HUDEP-2 (cell line): ENCODE measurements around the gene PDE4D.
"Not testable (repeated sequence)": the region's sequence is repeated elsewhere in the genome, so short reads cannot be mapped to it uniquely, and the experiment has no call there.

Experiments used
- DNase-seq, 76 experiments: peaks; one replicate each; lab custom pipeline; 2025; ENCODE audit not compliant: unreplicated experiment in 76 of 76; lab: John Stamatoyannopoulos, UW

Gene PDE4D

DNA sequence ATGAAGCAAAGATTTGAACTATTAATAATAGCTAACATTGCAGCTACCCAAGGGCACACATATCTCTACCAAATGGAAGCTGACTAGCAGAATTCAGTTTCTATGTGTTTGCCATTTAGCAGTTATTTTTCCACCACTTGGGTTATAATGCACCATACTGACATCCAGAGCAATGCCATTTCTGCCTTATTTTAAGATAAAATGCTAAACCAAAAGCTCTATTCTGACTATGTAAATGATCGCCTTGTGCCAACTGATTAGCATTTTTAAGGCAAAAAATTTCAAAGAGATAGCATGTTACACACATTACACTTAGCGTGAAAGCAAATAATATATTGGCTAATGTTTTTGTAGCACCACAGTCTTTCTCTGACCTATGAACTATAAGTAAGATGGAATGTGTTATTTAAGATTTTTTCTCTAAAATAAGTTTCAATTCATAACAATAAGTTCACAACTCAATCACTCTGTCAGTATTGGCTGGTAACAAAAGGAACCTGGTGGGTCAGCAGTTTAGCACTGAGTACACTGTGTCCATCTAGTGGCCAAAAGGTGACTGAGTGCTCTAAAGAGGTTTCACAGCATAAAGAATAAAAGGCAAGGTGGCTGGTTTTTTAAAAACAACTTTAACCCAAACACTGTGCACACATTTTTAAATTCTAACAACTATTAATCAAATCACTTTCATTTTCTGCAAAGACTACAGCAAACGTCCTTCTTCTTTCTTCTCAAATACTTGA lies 443.5 kb downstream of the PDE4D start:
- no peak for DNase-seq

DNA sequence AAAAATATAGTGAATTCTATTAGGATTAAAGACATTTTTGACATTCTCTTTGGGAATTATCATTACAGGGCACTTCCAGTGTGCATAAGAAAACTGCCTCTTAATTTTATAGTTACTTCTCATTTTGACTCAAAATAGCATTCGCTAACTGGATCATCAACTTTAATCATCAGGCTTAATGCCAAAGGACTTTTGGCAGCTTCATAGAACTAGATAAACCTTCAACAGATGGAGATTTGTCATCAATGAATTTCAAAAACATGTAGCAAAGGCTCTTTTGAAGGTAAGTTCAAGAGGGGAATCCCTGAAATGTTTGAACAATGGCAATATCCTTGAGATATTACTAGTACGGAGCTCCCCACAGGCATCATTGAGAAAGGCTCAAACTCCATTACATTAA lies 447.2 kb downstream of the PDE4D start:
- DNase-seq, result no peak

DNA sequence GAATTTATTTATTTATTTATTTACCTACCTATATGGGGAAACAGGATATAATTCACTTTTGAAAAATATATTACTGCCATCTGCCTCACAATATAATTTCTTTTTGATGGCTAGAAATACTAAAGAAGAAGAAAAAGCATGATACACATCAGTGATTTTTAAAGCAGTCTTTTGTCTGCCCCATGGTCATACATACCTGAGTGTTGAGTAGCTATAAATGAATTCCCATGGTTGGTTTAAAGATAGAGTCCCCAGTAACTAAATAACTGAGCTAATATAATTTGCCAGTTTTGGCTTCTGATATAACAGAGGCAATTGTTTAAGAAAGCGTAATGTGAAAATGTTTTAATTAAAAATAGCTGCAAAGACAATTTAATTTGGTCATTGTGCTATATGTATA lies 447.8 kb downstream of the PDE4D start:
- no peak for DNase-seq

DNA sequence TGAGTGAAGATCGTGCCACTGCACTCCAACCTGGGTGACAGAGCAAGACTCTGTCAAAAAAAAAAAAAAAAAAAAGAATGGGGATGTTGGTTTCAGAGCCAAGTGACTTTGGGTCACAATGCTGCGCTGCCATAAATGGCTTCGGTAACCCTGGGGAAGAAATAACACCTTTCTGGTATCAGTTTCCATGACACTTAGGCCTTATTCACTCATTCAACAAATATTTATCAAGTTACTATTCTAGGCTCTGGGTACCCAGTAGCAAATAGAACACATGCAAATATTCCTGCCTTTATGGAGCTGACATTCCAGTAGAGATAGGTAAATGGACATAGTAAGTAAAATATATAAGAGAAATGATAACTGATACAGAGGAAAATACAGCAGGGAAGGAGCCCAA lies 454.2 kb downstream of the PDE4D start:
- DNase-seq, result no peak

DNA sequence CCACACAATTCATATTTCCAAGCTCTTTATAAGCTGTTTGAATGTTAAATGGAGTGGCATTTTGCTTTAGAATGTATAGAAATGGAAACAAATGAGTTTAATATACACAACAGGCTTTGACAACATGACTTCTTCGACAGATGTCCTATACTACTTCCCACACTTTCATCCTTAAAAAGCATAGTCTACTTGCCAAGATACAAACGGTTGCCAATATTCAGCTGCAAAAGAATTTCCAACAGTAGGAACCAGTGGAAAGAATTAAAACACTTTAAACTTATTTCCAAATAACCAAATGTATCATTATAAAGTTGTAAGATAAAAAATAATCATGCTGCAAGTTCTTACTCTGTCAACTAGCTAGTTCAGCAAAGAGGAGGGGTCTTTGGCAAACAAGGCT lies 456.4 kb downstream of the PDE4D start:
- DNase-seq, result no peak

DNA sequence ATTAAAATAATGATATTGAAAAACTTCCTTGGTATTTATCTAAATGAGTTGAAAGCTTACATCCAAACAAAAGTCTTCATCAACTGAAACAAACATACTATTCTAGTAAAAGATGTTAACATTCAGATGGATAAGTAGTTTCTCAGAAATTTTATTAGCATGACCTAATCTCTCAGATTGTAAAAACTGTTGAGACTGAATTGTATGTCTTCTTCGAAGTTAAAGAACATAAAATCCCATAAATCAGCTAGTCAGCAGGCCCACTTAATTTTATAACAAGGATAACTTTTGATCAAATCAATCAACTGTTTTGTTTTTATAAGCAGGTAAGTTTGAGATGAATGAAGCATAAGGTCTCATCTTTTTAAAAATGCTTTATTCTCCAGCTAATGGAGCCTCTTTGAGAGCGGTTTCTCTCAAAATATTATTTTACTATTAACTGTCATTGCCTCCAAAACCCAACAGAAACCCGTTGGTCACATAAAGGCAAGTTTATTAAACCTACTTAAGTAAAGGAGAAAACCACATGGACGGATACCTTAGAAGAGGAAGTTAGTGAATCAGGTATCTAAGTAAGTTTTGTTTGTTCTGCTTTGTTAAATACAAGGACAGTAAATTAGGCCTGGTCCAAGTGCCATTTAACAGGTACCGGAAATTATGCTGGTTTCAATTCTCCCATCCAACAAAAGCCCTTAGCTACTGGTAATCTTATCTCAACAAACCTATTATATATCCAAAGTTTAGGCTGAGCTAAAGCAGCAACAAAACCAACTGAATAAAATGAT lies 457.0 kb downstream of the PDE4D start:
- no peak for DNase-seq

DNA sequence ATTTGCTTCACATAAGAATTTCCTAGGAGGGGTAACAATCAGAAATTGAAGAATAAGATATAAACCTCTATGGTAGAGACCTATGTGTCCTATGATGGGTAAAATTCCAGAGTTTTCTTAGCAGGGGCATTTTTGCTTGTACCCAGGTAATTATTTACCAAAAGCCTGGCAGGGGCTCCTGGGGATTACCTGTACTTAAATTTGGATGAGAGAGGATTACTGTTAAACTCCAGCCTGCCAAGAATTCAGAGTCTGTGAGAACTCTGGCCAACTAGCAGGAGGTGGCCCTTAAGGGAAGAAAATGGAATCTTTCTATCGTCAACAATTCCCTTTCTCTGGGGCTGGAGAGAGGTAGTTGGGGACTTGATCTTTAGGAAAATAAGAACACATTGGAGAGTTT lies 460.4 kb downstream of the PDE4D start:
- DNase-seq, result no peak

DNA sequence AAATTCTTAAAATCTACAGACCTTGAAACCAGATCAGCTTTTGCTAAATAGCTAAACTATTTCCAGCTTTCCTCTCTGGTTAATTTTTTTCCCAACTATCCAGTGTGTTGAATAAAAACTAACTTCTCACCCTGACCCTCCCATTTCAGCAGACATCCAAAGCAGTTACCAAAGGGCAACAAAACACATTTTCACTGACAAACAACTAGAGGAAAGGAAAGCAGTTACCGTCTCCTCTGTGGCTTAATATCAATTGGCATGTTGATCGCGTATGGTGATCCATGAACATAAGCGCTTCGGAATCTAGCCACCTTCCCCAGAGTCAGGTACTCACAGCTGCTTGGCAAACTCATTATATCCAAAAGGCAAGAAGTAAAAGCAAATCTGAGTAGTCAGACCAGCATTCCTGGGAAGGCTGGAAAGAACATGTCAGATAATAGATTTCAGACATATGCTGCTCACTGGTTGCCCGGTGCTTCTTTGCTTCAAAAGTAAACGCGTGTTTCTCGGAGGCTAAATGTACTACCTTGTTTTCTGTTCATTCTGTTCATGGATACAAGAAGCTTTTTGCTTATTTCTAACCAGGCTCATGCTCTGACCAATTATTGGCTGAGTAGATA lies 463.4 kb downstream of the PDE4D start:
- no peak for DNase-seq

DNA sequence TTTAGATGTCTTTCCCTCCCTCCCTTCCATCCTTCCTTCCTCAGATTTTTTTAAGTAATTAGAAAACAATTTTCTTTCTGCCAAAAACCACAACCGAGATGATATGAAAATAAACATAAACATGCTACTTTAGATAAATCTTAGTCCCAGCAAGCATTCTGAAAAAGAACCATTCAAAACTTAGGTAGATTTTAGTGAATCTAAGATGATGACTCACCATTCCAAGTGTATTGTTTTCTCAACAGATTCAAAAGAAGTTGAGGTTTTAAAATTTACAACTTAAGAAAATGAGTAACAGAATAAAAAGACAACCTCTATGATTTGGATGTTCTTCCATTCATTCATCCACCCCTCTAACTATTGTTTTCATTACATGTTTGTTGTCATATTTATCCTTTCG lies 465.1 kb downstream of the PDE4D start:
- no peak for DNase-seq

DNA sequence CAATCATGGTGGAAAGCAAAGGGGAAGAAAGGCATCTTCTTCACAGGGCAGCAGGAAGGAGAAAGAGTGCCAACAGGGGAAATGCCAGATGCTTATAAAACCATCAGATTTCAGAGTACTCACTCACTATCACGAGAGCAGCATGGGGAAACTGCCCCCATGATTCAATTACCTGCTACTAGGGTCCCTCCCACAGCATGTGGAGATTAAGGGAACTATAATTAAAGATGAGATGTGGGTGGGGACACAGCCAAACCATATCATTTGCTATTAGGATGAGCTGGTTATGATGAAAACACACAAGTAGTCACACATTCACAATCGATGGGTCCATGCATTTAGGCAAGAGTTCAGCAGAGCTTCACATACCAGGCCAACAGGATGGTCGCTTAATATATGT lies 469.0 kb downstream of the PDE4D start:
- no peak for DNase-seq

DNA sequence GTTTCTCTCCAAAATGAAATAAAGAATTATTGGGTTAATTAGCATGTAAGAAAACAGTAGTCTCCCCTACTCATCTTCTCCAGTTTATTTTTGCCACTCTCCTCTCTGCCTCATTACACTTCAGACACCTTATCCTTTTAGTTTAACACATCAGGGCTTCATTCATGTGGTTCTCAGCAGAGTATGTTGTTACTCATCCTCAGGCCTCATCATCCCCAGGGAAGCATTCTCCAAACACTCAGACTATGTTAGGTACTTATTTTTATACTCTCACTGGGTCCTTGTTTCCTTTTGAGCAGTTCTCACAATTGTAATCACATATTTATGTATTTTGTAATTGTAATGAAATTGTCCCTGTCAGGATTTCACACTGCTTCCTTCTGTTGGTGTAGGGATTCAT lies 470.5 kb downstream of the PDE4D start:
- DNase-seq, result no peak

DNA sequence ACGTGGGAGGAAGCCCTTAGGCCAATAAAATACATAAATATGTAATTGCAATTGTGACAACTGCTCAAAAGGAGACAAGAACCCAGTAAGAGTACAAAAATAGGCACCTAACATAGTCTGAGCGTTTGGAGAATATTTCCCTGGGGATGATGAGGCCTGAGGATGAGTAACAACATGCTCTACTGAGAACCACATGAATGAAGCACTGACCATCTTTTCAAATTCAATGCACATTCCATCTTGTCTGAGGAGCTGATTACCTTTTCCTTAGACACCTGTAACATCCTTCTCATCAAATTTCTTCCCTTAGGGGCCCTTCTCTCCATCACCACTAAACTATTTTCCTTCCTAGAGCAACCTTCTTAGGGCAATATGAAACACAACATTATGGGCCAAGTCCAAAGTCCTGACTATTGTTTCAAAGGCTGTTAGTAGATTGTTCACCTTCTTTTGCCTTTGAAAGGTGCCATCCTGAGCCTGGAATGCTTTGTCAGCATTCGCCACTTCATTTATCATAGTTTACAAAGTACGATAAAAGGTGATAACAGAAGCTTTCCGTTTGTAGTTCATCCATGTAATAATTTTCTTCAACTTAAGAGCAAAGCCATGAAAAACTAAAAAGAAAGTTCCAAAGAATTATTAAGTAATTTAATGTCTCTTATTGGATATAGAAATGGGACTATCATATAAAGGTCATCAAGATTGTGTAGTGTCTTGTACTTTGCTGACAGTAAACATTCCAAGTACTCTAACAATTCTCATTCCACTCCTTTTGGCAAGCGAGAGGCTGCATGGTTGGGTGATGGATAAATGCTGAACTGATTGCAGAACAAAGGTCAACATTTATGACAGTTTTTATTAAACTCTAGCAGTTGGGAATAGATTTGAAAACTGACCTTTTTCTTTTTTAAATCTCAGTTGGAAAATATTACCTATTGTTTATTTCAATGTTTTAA lies 471.3 kb downstream of the PDE4D start:
- DNase-seq, result no peak

DNA sequence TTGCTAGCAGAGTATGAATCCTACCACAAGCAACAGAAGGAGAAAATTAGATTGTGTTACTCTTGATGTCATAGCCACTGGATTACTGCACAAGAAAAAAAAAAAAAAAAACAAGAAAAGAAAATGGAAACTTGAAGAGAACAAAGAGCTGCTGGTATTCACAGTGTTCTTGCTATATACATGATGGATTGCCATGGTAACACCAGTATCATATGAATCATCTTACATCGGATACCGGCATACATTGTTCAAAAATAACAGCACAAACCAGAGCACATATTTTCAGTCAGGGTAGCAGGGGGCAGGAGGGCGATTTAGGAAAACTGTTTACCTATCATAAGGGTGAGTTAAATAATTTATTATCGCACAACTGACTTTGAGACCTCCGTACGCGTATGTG lies 472.9 kb downstream of the PDE4D start:
- no peak for DNase-seq

DNA sequence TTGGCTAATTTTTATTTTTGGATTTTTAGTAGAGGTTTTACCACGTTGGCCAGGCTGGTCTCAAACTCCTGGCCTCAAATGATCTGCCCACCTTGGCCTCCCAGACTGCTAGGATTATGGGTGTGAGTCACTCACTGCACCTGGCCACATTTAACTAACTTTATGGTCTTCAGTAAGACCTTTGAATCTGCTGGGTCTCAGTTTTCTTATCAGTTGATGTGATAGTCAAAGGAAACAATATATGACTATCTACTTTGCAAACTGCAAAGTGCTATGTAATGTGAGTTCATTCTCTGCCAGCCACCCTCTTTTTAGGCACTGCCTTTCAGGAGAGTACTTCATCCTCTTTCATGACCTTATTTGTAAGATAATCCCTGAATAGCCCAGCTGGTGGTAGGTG lies 474.7 kb downstream of the PDE4D start:
- DNase-seq, result no peak

DNA sequence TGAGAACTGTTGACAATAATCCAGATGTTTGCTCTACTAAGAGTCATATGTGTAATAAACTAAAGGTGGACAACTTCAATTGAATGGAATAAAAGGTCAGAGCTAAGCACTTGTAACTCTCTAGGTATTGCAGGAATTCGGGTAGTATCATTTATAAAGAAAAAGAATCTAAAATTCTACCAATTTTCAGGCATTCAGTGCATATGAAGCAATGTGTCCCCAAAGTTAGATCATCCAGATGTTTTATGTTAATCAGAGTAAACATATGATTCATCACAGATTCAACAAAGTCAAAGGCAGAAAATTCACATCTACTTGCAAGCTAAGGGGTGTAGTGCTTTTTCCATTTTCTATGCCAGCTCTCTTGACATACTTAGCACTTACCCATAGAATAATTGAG lies 477.1 kb downstream of the PDE4D start:
- no peak for DNase-seq

DNA sequence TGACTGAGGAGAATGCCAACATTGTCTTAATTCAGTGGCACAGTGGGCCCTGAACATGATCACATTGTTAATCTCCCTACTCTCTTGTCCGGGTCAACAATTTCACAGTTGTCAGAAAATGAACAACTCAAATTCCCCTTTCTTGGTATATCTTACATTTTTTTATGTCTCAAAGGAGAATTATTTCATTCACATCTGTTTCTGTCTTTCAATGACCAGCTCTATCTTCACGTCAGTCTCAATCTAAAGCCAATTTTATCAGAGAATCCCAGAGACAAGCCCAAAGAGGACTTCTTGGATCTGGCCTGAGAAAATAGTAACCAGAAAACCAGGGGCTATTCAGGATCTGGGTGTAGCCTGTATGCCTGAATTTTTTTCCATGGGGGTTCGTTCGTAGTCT lies 477.5 kb downstream of the PDE4D start:
- no peak for DNase-seq

DNA sequence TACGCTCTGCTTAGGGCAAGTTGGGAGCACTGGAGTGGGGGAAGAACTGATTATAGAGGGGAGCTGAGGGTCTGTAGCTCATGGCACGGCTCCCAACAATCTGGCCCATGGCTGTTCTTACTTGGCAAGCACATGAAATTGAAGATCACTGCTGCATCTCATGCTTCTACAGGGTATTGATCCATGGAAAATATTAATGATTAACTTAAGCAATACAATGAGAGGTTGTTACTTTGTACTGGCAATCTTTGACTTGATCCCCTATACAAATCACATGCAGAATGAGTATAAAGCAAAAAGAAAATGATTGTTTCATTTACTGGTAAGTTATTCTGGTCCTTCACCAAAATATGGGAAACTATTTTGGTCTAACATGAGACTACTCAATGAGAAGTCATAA lies 481.1 kb downstream of the PDE4D start:
- no peak for DNase-seq

DNA sequence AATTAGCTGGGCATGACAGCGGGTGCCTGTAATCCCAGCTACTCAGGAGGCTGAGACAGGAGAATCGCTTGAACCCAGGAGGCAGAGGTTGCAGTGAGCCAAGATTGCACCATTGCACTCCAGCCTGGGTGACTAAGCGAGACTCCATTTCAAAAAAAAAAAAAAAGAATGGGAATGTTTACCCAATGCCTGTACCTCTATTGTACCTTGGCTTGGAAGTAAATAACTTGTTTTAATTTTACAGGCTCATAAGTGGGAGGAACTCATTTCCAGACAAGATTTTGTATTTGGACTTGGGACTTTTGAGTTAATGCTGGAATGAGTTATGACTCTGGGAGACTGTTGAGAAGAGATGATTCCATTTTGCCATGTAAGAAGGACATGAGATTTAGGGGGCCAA lies 484.5 kb downstream of the PDE4D start:
- not testable (repeated sequence) for DNase-seq

DNA sequence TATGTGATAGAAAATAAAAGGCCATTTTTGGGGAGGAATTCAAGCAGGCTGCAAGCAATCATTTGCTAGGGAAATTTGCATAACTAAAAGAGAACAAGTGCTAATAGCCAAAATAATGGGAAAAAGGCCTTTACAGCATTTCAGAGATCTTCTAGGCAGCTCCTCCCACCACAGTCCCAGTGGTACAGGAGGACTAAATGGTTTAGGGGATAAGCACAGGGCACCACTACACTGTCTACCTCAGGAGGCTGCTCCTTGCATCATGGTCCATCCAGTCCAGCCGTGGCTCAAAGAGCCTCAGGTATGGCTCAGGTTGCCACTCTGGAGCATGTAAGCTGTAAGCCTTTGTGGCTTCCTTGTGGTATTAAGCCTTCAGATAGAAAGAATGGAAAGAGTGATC lies 485.6 kb downstream of the PDE4D start:
- DNase-seq, result no peak

DNA sequence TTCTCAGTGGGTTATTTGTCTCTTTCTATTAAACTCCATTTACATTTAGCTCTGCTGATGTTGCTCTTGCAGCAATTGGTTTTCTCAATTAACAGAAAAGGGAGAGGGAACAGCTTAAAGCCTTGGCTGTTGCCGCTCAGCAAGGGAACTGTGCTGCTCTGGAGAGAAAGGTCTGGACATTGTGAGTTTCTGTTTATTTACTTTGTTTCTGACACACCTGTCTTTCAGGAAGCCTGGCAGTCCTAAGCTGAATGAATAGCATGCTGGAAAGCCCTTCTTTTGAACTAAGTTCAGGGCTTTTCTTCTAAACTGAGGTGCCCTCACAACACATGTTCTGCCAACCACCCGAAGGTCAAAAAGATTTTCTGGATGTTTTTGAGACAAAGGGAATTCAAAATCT lies 491.9 kb downstream of the PDE4D start:
- no peak for DNase-seq

DNA sequence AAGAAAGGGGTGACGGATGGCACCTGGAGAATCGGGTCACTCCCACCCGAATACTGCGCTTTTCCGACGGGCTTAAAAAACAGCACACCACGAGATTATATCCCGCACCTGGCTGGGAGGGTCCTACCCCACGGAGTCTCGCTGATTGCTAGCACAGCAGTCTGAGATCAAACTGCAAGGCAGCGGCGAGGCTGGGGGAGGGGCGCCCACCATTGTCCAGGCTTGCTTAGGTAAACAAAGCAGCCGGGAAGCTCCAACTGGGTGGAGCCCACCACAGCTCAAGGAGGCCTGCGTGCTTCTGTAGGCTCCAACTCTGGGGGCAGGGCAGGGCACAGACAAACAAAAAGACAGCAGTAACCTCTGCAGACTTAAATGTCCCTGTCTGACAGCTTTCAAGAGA lies 498.6 kb downstream of the PDE4D start:
- not testable (repeated sequence) for DNase-seq
